ENCODE data around the gene C6orf136. TPM values are rescaled to one million over a fixed set of nuclear protein-coding genes. Genes with fewer than 3 reads are reported as not detected.

The C6orf136 gene
- total RNA-seq, 1 donor from 2014 or later: 12.0 TPM

- TF ChIP-seq, protein P1, sequence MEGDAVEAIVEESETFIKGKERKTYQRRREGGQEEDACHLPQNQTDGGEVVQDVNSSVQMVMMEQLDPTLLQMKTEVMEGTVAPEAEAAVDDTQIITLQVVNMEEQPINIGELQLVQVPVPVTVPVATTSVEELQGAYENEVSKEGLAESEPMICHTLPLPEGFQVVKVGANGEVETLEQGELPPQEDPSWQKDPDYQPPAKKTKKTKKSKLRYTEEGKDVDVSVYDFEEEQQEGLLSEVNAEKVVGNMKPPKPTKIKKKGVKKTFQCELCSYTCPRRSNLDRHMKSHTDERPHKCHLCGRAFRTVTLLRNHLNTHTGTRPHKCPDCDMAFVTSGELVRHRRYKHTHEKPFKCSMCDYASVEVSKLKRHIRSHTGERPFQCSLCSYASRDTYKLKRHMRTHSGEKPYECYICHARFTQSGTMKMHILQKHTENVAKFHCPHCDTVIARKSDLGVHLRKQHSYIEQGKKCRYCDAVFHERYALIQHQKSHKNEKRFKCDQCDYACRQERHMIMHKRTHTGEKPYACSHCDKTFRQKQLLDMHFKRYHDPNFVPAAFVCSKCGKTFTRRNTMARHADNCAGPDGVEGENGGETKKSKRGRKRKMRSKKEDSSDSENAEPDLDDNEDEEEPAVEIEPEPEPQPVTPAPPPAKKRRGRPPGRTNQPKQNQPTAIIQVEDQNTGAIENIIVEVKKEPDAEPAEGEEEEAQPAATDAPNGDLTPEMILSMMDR (IDR thresholded peaks at IDR 0.05; ENCODE audit: unreplicated experiment): no peak
- H3K4me3 Mint-ChIP-seq: peak overlapping the region; percentile 89
- H3K9me3 Mint-ChIP-seq: no peaks in the 10 kb centered on the region
- H3K27ac Mint-ChIP-seq: peak overlapping the region; percentile 96
- DNase-seq (ENCODE audit: low spot score in 2 of 2, unreplicated experiment in 2 of 2): no peak
- H3K4me1 Mint-ChIP-seq: peaks cover 57% of the 10 kb centered on the region
- no peaks in the 10 kb centered on the region for H3K27me3 Mint-ChIP-seq (ENCODE audit: low read depth)
- H3K36me3 Mint-ChIP-seq: no peaks in the 10 kb centered on the region
These were observed 42.3 kb downstream of the C6orf136 start for GRCh38 chr6:30689022-30689865.

- TF ChIP-seq, protein P1 (IDR thresholded peaks at IDR 0.05; ENCODE audit: unreplicated experiment): no peak
- Mint-ChIP-seq H3K4me1 (peaks cover 54% of the 10 kb centered on the region), H3K36me3 (no peaks in the 10 kb centered on the region), H3K27ac (peak overlapping the region; percentile 96), H3K27me3 (ENCODE audit: low read depth) (no peaks in the 10 kb centered on the region), H3K4me3 (peak overlapping the region; percentile 89), H3K9me3 (no peaks in the 10 kb centered on the region)
- no peak for DNase-seq (ENCODE audit: low spot score in 2 of 2, unreplicated experiment in 2 of 2)
These were observed 43.1 kb downstream of the C6orf136 start for GRCh38 chr6:30689985-30690384.

DNA sequence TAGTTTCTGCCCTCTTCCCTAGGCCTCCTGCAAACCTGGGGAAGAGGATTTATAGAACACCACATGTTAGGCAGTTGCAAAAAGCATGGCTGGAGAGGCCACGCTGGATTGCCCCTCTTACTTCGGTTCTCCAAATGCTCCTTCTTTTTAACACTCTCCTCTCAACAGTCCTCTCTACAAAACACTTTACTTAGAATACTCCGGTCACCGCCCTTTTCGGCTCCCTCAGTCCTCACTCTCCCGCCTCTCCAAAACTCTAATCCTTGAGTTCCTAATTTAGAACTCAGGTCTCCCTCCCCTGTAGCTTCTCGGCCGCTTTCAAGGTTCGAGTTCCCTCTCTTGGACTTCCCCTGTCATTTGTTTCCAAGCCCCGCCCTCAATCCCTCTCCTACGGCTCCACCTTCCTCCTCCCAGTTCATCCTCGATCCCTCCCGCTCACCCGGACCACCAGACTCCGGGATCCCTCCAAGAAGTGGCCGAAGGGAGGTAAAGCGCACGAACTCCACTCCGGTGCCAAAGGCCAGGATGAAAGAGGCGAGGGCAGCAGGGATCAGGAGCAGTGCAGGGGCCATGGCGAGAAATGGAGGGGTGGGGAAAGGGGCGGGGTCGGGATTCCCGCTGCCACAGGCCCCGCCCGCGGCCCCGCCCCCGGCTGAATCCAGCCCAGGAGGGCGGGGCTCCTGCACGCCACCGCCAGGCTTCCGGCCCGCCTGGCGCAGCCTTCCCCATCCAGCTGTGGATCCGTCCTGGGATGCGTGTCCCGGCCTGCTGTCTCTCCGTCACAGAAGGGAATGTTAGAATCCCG is 43.7 kb downstream of the C6orf136 start, which contains the start of gene NRM:
NRM (minus strand) TSS at position 582 of the 805 bp plus-strand sequence; CDS start at position 572, 10 bp downstream.
- Mint-ChIP-seq H3K9me3 (no peaks in the 10 kb centered on the region), H3K36me3 (no peaks in the 10 kb centered on the region), H3K4me3 (peak within 1 kb of the TSS; percentile 89), H3K27ac (peak within 1 kb of the TSS; percentile 96), H3K4me1 (peaks cover 52% of the 10 kb centered on the region), H3K27me3 (ENCODE audit: low read depth) (no peaks in the 10 kb centered on the region)
- DNase-seq (ENCODE audit: low spot score in 2 of 2, unreplicated experiment in 2 of 2): peak; percentile 83 to 87
- TF ChIP-seq, protein P1 (IDR thresholded peaks at IDR 0.05; ENCODE audit: unreplicated experiment): no peak

- Mint-ChIP-seq H3K27me3 (ENCODE audit: low read depth) (no peaks in the 10 kb centered on the region), H3K4me1 (peaks cover 45% of the 10 kb centered on the region), H3K36me3 (no peaks in the 10 kb centered on the region), H3K9me3 (no peaks in the 10 kb centered on the region), H3K4me3 (peak overlapping the region; percentile 89), H3K27ac (peak overlapping the region; percentile 93)
- no peak for DNase-seq (ENCODE audit: low spot score in 2 of 2, unreplicated experiment in 2 of 2)
- TF ChIP-seq, protein P1 (IDR thresholded peaks at IDR 0.05; ENCODE audit: unreplicated experiment): no peak
These were observed 44.4 kb downstream of the C6orf136 start for GRCh38 chr6:30691208-30691847.

DNA sequence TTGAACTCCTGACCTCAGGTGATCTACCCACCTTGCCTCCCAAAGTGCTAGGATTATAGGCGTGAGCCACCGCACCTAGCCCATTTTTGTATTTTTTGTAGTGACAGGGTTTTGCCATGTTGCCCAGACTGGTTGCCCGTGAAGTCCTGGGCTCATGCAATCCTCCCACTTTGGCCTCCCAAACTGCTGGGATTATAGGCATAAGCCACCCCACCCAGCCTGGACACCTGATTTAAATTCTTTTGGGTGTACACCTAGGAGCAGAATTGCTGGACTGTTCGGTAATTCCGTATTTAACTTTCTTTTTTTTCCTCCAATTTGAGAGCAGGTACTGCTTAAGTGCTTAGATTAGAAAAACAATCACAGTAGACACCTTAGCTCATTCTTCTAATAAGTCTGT is 49.5 kb downstream of the C6orf136 start:
- Mint-ChIP-seq H3K36me3 (peaks cover 5% of the 10 kb centered on the region), H3K4me3 (no peak overlapping the region), H3K27ac (no peak overlapping the region), H3K27me3 (ENCODE audit: low read depth) (no peaks in the 10 kb centered on the region), H3K9me3 (no peaks in the 10 kb centered on the region), H3K4me1 (peaks cover 13% of the 10 kb centered on the region)
- DNase-seq (ENCODE audit: low spot score in 2 of 2, unreplicated experiment in 2 of 2): no peak
- TF ChIP-seq, protein P1 (IDR thresholded peaks at IDR 0.05; ENCODE audit: unreplicated experiment): no peak

Data from mesothelial cell of epicardium (in vitro differentiated cells).